Astrocyte (in vitro differentiated cells and primary cell): Measurements from ENCODE around the gene PLCG2. TPM values are rescaled to one million over a fixed set of nuclear protein-coding genes. Genes with fewer than 3 reads are reported as not detected.

ENCODE experiments used
- DNase-seq: peaks from one replicate; pipeline ENCODE4 v3.0.0-alpha.2; 2010; ENCODE audit warnings: low read depth
- FAIRE-seq: peaks from 2 replicates; lab custom pipeline; 2011; peaks lifted over from hg19 to GRCh38; lab: Jason Lieb, UNC
- H2AFZ ChIP-seq: 2 replicates; pipeline ENCODE4 v1.6.0; 2012; ENCODE audit warnings: low read depth, low read length, inconsistent platforms
- H3K27ac ChIP-seq: 2 replicates; pipeline ENCODE4 v1.5.1; 2011; ENCODE audit warnings: low read depth, low read length, inconsistent platforms
- H3K27me3 ChIP-seq: 2 replicates; pipeline ENCODE4 v1.6.0; 2011; ENCODE audit warnings: low read length, inconsistent platforms; ENCODE audit not compliant: insufficient read depth
- H3K36me3 ChIP-seq: 2 replicates; pipeline ENCODE4 v1.5.1; 2011; ENCODE audit warnings: low read length, inconsistent platforms; ENCODE audit not compliant: insufficient read depth
- H3K4me1 ChIP-seq: 2 replicates; pipeline ENCODE4 v1.5.1; 2011; ENCODE audit warnings: low read length, inconsistent platforms; ENCODE audit not compliant: insufficient read depth
- H3K4me2 ChIP-seq: 2 replicates; pipeline ENCODE4 v1.6.0; 2012; ENCODE audit warnings: low read length, inconsistent platforms
- H3K4me3 ChIP-seq: 2 replicates; pipeline ENCODE4 v1.5.1; 2011; ENCODE audit warnings: low read depth, mild to moderate bottlenecking, low read length, inconsistent platforms; ENCODE audit not compliant: insufficient read depth
- H3K79me2 ChIP-seq: 2 replicates; pipeline ENCODE4 v1.6.0; 2012; ENCODE audit warnings: mild to moderate bottlenecking, low read length, inconsistent platforms; ENCODE audit not compliant: insufficient read depth
- H3K9ac ChIP-seq: 2 replicates; pipeline ENCODE4 v1.6.0; 2012; ENCODE audit warnings: mild to moderate bottlenecking, low read length, inconsistent platforms
- H3K9me3 ChIP-seq: 2 replicates; pipeline ENCODE4 v1.5.1; 2012; ENCODE audit warnings: low read depth, mild to moderate bottlenecking, low read length, inconsistent platforms; ENCODE audit not compliant: insufficient read depth
- H4K20me1 ChIP-seq: 2 replicates; pipeline ENCODE4 v1.6.0; 2012; ENCODE audit warnings: low read length, inconsistent platforms; ENCODE audit not compliant: insufficient read depth
- H3K27ac Mint-ChIP-seq: one replicate; pipeline ENCODE4 v1.8.0; 2021; ENCODE audit warnings: mild to moderate bottlenecking, mixed read lengths; ENCODE audit not compliant: unreplicated experiment
- H3K27me3 Mint-ChIP-seq: one replicate; pipeline ENCODE4 v1.8.0; 2021; ENCODE audit warnings: low read depth, mixed read lengths; ENCODE audit not compliant: unreplicated experiment
- H3K36me3 Mint-ChIP-seq: one replicate; pipeline ENCODE4 v1.8.0; 2021; ENCODE audit warnings: low read depth, mixed read lengths; ENCODE audit not compliant: unreplicated experiment
- H3K4me1 Mint-ChIP-seq: one replicate; pipeline ENCODE4 v1.8.0; 2021; ENCODE audit warnings: low read depth, mixed read lengths; ENCODE audit not compliant: unreplicated experiment
- H3K4me3 Mint-ChIP-seq: one replicate; pipeline ENCODE4 v1.8.0; 2021; ENCODE audit warnings: mild to moderate bottlenecking, moderate library complexity, mixed read lengths; ENCODE audit not compliant: unreplicated experiment
- H3K9me3 Mint-ChIP-seq: one replicate; pipeline ENCODE4 v1.8.0; 2021; ENCODE audit warnings: mild to moderate bottlenecking, mixed read lengths; ENCODE audit not compliant: unreplicated experiment
- CTCF ChIP-seq: IDR thresholded peaks from 2 replicates; pipeline ENCODE4 v1.5.1; 2011; ENCODE audit warnings: low read depth, mild to moderate bottlenecking, inconsistent platforms, low read length, moderate library complexity; ENCODE audit not compliant: insufficient read depth
- EZH2 ChIP-seq: IDR thresholded peaks from 2 replicates; pipeline ENCODE4 v1.6.1; 2012; ENCODE audit warnings: mild to moderate bottlenecking, low read length, inconsistent platforms; ENCODE audit not compliant: insufficient read depth
- total RNA-seq: library from RNA; stranded (reverse); gene quantifications from 2 replicates; pipeline ENCODE4 v1.2.1, GENCODE V29; 2021

The PLCG2 gene
- total RNA-seq, 1 donor from 2014 or later: 3.1 TPM

- H3K79me2 ChIP-seq: no peaks in the 10 kb centered on the region
- H3K9me3 Mint-ChIP-seq: no peaks in the 10 kb centered on the region
- H3K9me3 ChIP-seq: no peaks in the 10 kb centered on the region
- no peak overlapping the region for H3K9ac ChIP-seq
- FAIRE-seq: no peak
- no peak overlapping the region for H2AFZ ChIP-seq
- H4K20me1 ChIP-seq: no peaks in the 10 kb centered on the region
- H3K36me3 Mint-ChIP-seq: peaks cover 6% of the 10 kb centered on the region
- H3K27me3 Mint-ChIP-seq: peaks cover 43% of the 10 kb centered on the region
- peaks cover 7% of the 10 kb centered on the region for H3K27me3 ChIP-seq
- no peak for DNase-seq
- H3K4me2 ChIP-seq: no peak overlapping the region
- H3K27ac ChIP-seq: no peak overlapping the region
- H3K27ac Mint-ChIP-seq: no peak overlapping the region
- no peak overlapping the region for H3K4me3 ChIP-seq
- no peak overlapping the region for H3K4me3 Mint-ChIP-seq
- no peaks in the 10 kb centered on the region for H3K4me1 ChIP-seq
- TF ChIP-seq EZH2 (no peak), CTCF (no peak)
- no peaks in the 10 kb centered on the region for H3K36me3 ChIP-seq
- H3K4me1 Mint-ChIP-seq: peaks cover 4% of the 10 kb centered on the region
Observed at GRCh38 chr16:81863630-81864352, 84.7 kb downstream of the PLCG2 start.

- Mint-ChIP-seq H3K4me1 (peaks cover 4% of the 10 kb centered on the region), H3K9me3 (peaks cover 2% of the 10 kb centered on the region), H3K4me3 (no peak overlapping the region), H3K27me3 (peaks cover 46% of the 10 kb centered on the region), H3K36me3 (peaks cover 4% of the 10 kb centered on the region), H3K27ac (no peak overlapping the region)
- Histone ChIP-seq H3K4me1 (no peaks in the 10 kb centered on the region), H3K4me2 (no peak overlapping the region), H3K9me3 (no peaks in the 10 kb centered on the region), H3K9ac (no peak overlapping the region), H2AFZ (no peak overlapping the region), H3K79me2 (no peaks in the 10 kb centered on the region), H3K27ac (no peak overlapping the region), H3K27me3 (peaks cover 9% of the 10 kb centered on the region), H4K20me1 (no peaks in the 10 kb centered on the region), H3K4me3 (no peak overlapping the region), H3K36me3 (no peaks in the 10 kb centered on the region)
- DNase-seq (no peak), FAIRE-seq (no peak)
- no peak for TF ChIP-seq CTCF
- TF ChIP-seq EZH2: no peak
Observed at GRCh38 chr16:81864646-81865382, 85.7 kb downstream of the PLCG2 start.
